GM23248 (cell line): ENCODE data around the gene EPGN.

Experiments used
- EZH2 ChIP-seq: fragments of 200-600 bp; sonication (generic); IDR thresholded peaks from 2 replicates; pipeline ENCODE4 v1.6.1; 2018; ENCODE audit warnings: antibody characterized with exemption, mild to moderate bottlenecking; ENCODE audit not compliant: insufficient read depth, poor library complexity, severe bottlenecking
- EZH2phosphoT487 ChIP-seq: fragments of 200-600 bp; sonication (generic); IDR thresholded peaks from 2 replicates; pipeline ENCODE4 v1.6.1; 2018; ENCODE audit warnings: antibody characterized with exemption, moderate library complexity, mild to moderate bottlenecking, low read depth; ENCODE audit not compliant: insufficient read depth

DNA sequence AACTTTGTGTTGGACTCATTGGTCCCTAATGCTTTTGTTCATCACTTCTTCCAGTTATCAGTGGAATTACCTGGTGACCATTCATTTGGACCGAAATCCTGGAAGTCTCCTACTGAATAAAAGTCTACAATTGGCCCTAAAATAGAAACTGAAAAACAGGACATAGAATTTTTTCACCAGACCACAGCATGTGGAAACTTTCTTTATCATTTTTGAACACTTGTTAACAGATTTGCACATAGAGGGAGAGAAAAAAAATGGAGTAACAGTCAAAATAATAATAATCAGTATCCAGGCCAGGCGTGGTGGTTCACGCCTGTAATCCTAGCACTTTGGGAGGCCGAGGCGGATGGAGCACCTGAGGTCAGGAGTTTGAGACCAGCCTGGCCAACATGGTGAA is 7.1 kb downstream of the EPGN start:
- no peak for TF ChIP-seq EZH2
- TF ChIP-seq EZH2phosphoT487: no peak
